Type B pancreatic cell (in vitro differentiated cells): ENCODE results near the gene MPPED1. TPM values are rescaled to one million over a fixed set of nuclear protein-coding genes. Genes with fewer than 3 reads are reported as not detected.

ENCODE experiments used
- DNase-seq: peaks from one replicate; pipeline ENCODE4 v3.0.0; 2021; ENCODE audit warnings: mixed read lengths; ENCODE audit not compliant: unreplicated experiment; ENCODE audit errors: extremely low spot score
- H3K27ac Mint-ChIP-seq: 2 replicates; pipeline ENCODE4 v1.8.0; 2021; ENCODE audit warnings: mild to moderate bottlenecking, mixed read lengths
- H3K27me3 Mint-ChIP-seq: 2 replicates; pipeline ENCODE4 v1.8.0; 2021; ENCODE audit warnings: mixed read lengths
- H3K36me3 Mint-ChIP-seq: 2 replicates; pipeline ENCODE4 v1.8.0; 2021; ENCODE audit warnings: mixed read lengths
- H3K4me1 Mint-ChIP-seq: one replicate; pipeline ENCODE4 v1.8.0; 2021; ENCODE audit warnings: mixed read lengths; ENCODE audit not compliant: unreplicated experiment
- H3K4me3 Mint-ChIP-seq: 2 replicates; pipeline ENCODE4 v1.8.0; 2021; ENCODE audit warnings: mild to moderate bottlenecking, mixed read lengths
- H3K9me3 Mint-ChIP-seq: 2 replicates; pipeline ENCODE4 v1.8.0; 2021; ENCODE audit warnings: mixed read lengths
- CTCF ChIP-seq: fragments of 200-600 bp; sonication (generic); conservative IDR thresholded peaks from 2 replicates; pipeline ENCODE4 v1.5.0; 2021; ENCODE audit warnings: antibody characterized with exemption, mild to moderate bottlenecking
- total RNA-seq: library from RNA; stranded (reverse); gene quantifications from 2 replicates; pipeline ENCODE4 v1.2.1, GENCODE V29; 2021; ENCODE audit warnings: low replicate concordance

MPPED1 gene
- total RNA-seq, 1 donor from 2014 or later, result 1.2 TPM

GRCh38 chr22:43434928-43435311, 23.1 kb downstream of the MPPED1 start:
- H3K27me3 Mint-ChIP-seq, result peaks cover 66% of the 10 kb centered on the region
- H3K36me3 Mint-ChIP-seq, result no peaks in the 10 kb centered on the region

GRCh38 chr22:43435851-43436811, 24.3 kb downstream of the MPPED1 start:
- no peak for DNase-seq
- H3K27ac Mint-ChIP-seq, result no peak overlapping the region
- H3K4me1 Mint-ChIP-seq, result peaks cover 11% of the 10 kb centered on the region
- H3K36me3 Mint-ChIP-seq, result no peaks in the 10 kb centered on the region
- no peak for TF ChIP-seq CTCF
- H3K27me3 Mint-ChIP-seq, result peaks cover 64% of the 10 kb centered on the region
- H3K9me3 Mint-ChIP-seq, result no peaks in the 10 kb centered on the region
- no peak overlapping the region for H3K4me3 Mint-ChIP-seq

More at GRCh38 chr22:43434928-43435311, 23.1 kb downstream of the MPPED1 start:
- Mint-ChIP-seq H3K27ac (no peak overlapping the region), H3K4me3 (no peak overlapping the region), H3K9me3 (no peaks in the 10 kb centered on the region), H3K4me1 (peaks cover 11% of the 10 kb centered on the region)
- no peak for DNase-seq
- no peak for TF ChIP-seq CTCF

- no peak for DNase-seq
- no peak overlapping the region for H3K27ac Mint-ChIP-seq
- H3K36me3 Mint-ChIP-seq, result no peaks in the 10 kb centered on the region
- H3K4me3 Mint-ChIP-seq, result no peak overlapping the region
- H3K9me3 Mint-ChIP-seq, result no peaks in the 10 kb centered on the region
- H3K27me3 Mint-ChIP-seq, result peaks cover 64% of the 10 kb centered on the region
- H3K4me1 Mint-ChIP-seq, result peaks cover 5% of the 10 kb centered on the region
- no peak for TF ChIP-seq CTCF
Measured at GRCh38 chr22:43436868-43437267, 25.1 kb downstream of the MPPED1 start.

GRCh38 chr22:43437871-43438475, 26.2 kb downstream of the MPPED1 start:
- no peaks in the 10 kb centered on the region for H3K9me3 Mint-ChIP-seq
- no peak overlapping the region for H3K4me3 Mint-ChIP-seq
- no peak for DNase-seq
- TF ChIP-seq CTCF, result no peak
- H3K27me3 Mint-ChIP-seq, result peaks cover 67% of the 10 kb centered on the region
- H3K27ac Mint-ChIP-seq, result no peak overlapping the region
- peaks cover 5% of the 10 kb centered on the region for H3K4me1 Mint-ChIP-seq
- no peaks in the 10 kb centered on the region for H3K36me3 Mint-ChIP-seq

- Mint-ChIP-seq H3K4me1 (peaks cover 5% of the 10 kb centered on the region), H3K27ac (no peak overlapping the region), H3K36me3 (no peaks in the 10 kb centered on the region), H3K9me3 (no peaks in the 10 kb centered on the region), H3K4me3 (no peak overlapping the region), H3K27me3 (peaks cover 61% of the 10 kb centered on the region)
- TF ChIP-seq CTCF, result no peak
- DNase-seq, result no peak
Measured at GRCh38 chr22:43438666-43439347, 27.0 kb downstream of the MPPED1 start.
